SU-DHL-6 (cell line): ENCODE data around the gene BICC1.

Source experiments
- H2AFZ ChIP-seq: fragments of 200-600 bp; sonication (generic); 2 replicates; pipeline ENCODE4 v1.6.1; 2014; ENCODE audit warnings: low read depth, mild to moderate bottlenecking, moderate library complexity, mixed read lengths, antibody characterized with exemption, low read length; ENCODE audit not compliant: severe bottlenecking
- H3F3A ChIP-seq: fragments of 200-600 bp; shearing (Covaris generic); 2 replicates; pipeline ENCODE4 v1.6.0; 2016; ENCODE audit warnings: antibody characterized with exemption, mild to moderate bottlenecking; ENCODE audit not compliant: insufficient read depth
- H3K27ac ChIP-seq: fragments of 200-600 bp; sonication (generic); 2 replicates; pipeline ENCODE4 v1.5.1; 2016; ENCODE audit warnings: low read depth, mild to moderate bottlenecking, low read length, moderate library complexity, mixed read lengths
- H3K27me3 ChIP-seq: fragments of 200-600 bp; sonication (generic), shearing (Covaris generic); 2 replicates; pipeline ENCODE4 v1.6.0; 2014; ENCODE audit warnings: mild to moderate bottlenecking, low read length
- H3K36me3 ChIP-seq: fragments of 200-600 bp; sonication (generic); 2 replicates; pipeline ENCODE4 v1.6.1; 2014; ENCODE audit warnings: mild to moderate bottlenecking, low read length, mixed read lengths
- H3K4me2 ChIP-seq: fragments of 300-600, 200-600 bp; shearing (Covaris generic), sonication (generic); 2 replicates; pipeline ENCODE4 v1.6.0; 2014; ENCODE audit warnings: low read length, low read depth, mild to moderate bottlenecking; ENCODE audit not compliant: poor library complexity, severe bottlenecking
- H3K4me3 ChIP-seq: fragments of 200-600 bp; sonication (generic); 2 replicates; pipeline ENCODE4 v1.5.1; 2014; ENCODE audit warnings: antibody characterized with exemption, low read length, mild to moderate bottlenecking, mixed read lengths; ENCODE audit not compliant: insufficient read depth, poor library complexity, severe bottlenecking
- H3K79me2 ChIP-seq: fragments of 200-600 bp; sonication (generic); 2 replicates; pipeline ENCODE4 v1.6.1; 2014; ENCODE audit warnings: mild to moderate bottlenecking, low read length, moderate library complexity; ENCODE audit not compliant: insufficient read depth
- H3K9ac ChIP-seq: fragments of 200-600 bp; sonication (generic); 2 replicates; pipeline ENCODE4 v1.7.0; 2014; ENCODE audit warnings: mild to moderate bottlenecking, low read length
- H3K9me2 ChIP-seq: fragments of 200-600 bp; sonication (generic); replicated peaks from 2 replicates; pipeline ENCODE4 v1.6.1; 2014; ENCODE audit warnings: low read length; ENCODE audit not compliant: insufficient read depth
- H3K9me3 ChIP-seq: fragments of 200-600 bp; sonication (generic); 2 replicates; pipeline ENCODE4 v1.6.1; 2014; ENCODE audit warnings: low read length, mixed read lengths; ENCODE audit not compliant: insufficient read depth
- H4K20me1 ChIP-seq: fragments of 200-600 bp; sonication (generic); 2 replicates; pipeline ENCODE4 v1.6.1; 2014; ENCODE audit warnings: low read depth, mild to moderate bottlenecking, antibody characterized with exemption, low read length, moderate library complexity, mixed read lengths
- CTCF ChIP-seq: fragments of 200-600 bp; sonication (generic); IDR thresholded peaks from one replicate; pipeline ENCODE4 v1.5.1; 2017; ENCODE audit warnings: antibody characterized with exemption, mild to moderate bottlenecking, low read length, moderate library complexity; ENCODE audit not compliant: insufficient read depth, poor library complexity, severe bottlenecking
- EZH2phosphoT487 ChIP-seq: fragments of 200-600 bp; sonication (generic), shearing (Covaris generic); conservative IDR thresholded peaks from 2 replicates; pipeline ENCODE4 v1.6.1; 2018; ENCODE audit warnings: mild to moderate bottlenecking, antibody characterized with exemption, low read length, moderate library complexity, mixed read lengths

BICC1 gene

GRCh38 chr10:58517491-58518355 is 5.1 kb downstream of the BICC1 start:
- Histone ChIP-seq H3K36me3 (no peaks in the 10 kb centered on the region), H4K20me1 (no peaks in the 10 kb centered on the region), H3K79me2 (no peaks in the 10 kb centered on the region), H3K4me2 (no peak overlapping the region), H3K4me3 (no peak overlapping the region), H3K27me3 (no peaks in the 10 kb centered on the region), H3F3A (no peaks in the 10 kb centered on the region), H3K9me3 (no peaks in the 10 kb centered on the region), H3K9ac (no peak overlapping the region), H3K9me2 (no peaks in the 10 kb centered on the region), H2AFZ (no peak overlapping the region), H3K27ac (no peak overlapping the region)
- TF ChIP-seq CTCF, result no peak
- TF ChIP-seq EZH2phosphoT487, result no peak

GRCh38 chr10:58518775-58519174 is 6.1 kb downstream of the BICC1 start:
- Histone ChIP-seq H3K9ac (no peak overlapping the region), H3K4me3 (no peak overlapping the region), H2AFZ (no peak overlapping the region), H3K9me2 (no peaks in the 10 kb centered on the region), H3K79me2 (no peaks in the 10 kb centered on the region), H3K36me3 (no peaks in the 10 kb centered on the region), H3K27ac (no peak overlapping the region), H3K9me3 (no peaks in the 10 kb centered on the region), H3K27me3 (no peaks in the 10 kb centered on the region), H3F3A (no peaks in the 10 kb centered on the region), H4K20me1 (no peaks in the 10 kb centered on the region), H3K4me2 (no peak overlapping the region)
- TF ChIP-seq CTCF (no peak), EZH2phosphoT487 (no peak)

GRCh38 chr10:58529077-58529728 is 16.5 kb downstream of the BICC1 start:
- no peak overlapping the region for H3K4me2 ChIP-seq
- no peak overlapping the region for H3K4me3 ChIP-seq
- H3K27ac ChIP-seq, result no peak overlapping the region

More at GRCh38 chr10:58529077-58529728, 16.5 kb downstream of the BICC1 start:
- TF ChIP-seq CTCF (no peak), EZH2phosphoT487 (no peak)
- Histone ChIP-seq H3K36me3 (no peaks in the 10 kb centered on the region), H2AFZ (no peak overlapping the region), H3K27me3 (no peaks in the 10 kb centered on the region), H3K9me3 (no peaks in the 10 kb centered on the region), H3K9me2 (no peaks in the 10 kb centered on the region), H3K9ac (no peak overlapping the region), H4K20me1 (no peaks in the 10 kb centered on the region), H3K79me2 (no peaks in the 10 kb centered on the region), H3F3A (no peaks in the 10 kb centered on the region)
